GM19035 (cell line): ENCODE measurements around the gene ECEL1.
"Not testable (repeated sequence)": the region's sequence is repeated elsewhere in the genome, so short reads cannot be mapped to it uniquely, and the experiment has no call there.

Source experiments
- ATAC-seq: cut with Tn5 transposase; IDR thresholded peaks from one replicate; pipeline ENCODE4 v1.9.1; 2021; ENCODE audit not compliant: unreplicated experiment

Gene ECEL1

GRCh38 chr2:232460171-232460570, 27.5 kb downstream of the ECEL1 start:
- no peak for ATAC-seq

- no peak for ATAC-seq
These were observed 28.1 kb downstream of the ECEL1 start for GRCh38 chr2:232459419-232460035.

- ATAC-seq: no peak
These were observed 28.8 kb downstream of the ECEL1 start for GRCh38 chr2:232458661-232459418.

DNA sequence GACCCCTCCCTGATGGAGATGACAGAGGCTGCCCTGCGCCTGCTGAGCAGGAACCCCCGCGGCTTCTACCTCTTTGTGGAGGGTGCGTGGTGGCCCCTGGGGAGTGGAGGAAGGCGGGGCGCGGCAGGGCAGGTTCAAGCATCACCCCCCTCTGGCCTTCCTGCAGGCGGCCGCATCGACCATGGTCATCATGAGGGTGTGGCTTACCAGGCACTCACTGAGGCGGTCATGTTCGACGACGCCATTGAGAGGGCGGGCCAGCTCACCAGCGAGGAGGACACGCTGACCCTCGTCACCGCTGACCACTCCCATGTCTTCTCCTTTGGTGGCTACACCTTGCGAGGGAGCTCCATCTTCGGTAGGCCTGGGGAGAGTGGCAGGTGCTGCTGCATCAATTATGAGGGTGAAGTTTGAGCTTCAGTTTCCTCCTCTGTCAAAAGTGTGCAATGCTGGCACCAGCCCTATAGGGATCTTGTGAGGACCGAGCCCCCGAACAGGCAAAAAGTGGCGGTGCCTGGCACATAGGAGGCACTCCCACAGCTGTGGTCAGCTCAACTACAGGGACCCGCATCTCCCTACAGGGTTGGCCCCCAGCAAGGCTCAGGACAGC, 29.5 kb downstream of the ECEL1 start:
- no peak for ATAC-seq

- ATAC-seq: no peak
These were observed 30.3 kb downstream of the ECEL1 start for GRCh38 chr2:232457121-232458011.

DNA sequence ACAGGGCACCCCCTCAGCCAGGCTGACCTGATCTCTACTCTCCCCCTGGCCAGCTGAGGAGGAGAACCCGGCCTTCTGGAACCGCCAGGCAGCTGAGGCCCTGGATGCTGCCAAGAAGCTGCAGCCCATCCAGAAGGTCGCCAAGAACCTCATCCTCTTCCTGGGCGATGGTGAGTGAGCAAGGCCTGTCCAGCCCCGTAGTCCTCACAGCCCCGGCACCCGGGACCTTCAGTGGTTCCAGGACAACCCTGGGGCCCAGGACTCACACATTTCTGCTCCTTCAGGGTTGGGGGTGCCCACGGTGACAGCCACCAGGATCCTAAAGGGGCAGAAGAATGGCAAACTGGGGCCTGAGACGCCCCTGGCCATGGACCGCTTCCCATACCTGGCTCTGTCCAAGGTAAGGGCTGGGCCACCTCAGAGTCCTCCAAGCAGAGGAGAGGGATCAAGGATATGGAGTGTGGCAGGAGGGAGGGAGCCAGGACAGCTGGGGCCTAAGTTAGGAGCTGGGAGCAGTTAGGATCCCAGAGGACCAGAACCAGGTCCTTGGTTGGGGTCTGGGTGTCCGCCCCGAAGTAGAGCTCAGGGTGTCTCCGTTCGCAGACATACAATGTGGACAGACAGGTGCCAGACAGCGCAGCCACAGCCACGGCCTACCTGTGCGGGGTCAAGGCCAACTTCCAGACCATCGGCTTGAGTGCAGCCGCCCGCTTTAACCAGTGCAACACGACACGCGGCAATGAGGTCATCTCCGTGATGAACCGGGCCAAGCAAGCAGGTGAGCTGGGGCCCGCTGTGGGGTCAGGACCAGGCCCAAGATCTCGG, 31.1 kb downstream of the ECEL1 start:
- no peak for ATAC-seq

DNA sequence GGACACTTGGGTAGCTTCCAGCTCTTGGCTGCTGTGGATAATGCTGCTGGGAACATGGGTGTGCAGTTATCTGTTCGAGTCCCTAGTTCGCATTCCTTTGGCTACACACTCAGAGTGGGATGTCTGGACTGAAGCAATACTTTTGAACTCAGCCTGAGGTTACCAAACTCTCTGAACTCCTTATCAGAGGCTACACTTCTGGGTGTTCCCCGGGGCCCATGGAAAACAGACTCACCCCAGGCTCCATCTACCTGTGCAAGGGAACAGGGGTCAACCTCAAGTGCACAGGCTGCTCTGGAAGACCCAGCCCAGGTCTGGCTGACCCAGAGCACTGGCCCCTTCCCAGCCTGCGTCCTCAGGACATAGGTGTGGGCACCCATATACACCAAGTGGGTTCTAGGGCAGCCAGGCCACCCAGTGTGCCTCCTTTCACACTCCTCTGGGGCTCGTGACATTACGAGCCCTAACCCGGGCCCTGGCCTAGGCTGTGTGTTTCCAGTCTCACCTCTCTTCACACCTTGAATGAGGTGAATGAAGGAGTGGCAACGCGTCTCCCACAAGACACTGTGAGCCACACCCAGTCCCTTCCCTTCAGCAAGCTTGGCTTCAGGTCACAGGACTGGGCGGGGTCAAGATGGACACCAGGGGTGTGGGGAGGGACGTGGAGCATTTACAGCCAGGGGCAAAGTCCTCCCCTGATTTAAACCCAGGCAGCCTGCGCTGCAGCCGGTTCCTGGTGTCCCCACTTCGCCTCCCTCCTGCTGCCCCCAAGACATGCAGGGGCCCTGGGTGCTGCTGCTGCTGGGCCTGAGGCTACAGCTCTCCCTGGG, 32.0 kb downstream of the ECEL1 start, which contains the start of gene ALPI:
Gene ALPI, plus strand, starts transcription at position 728 of the 830 bp plus-strand sequence. Its CDS starts 47 bp downstream, at position 775.
- ATAC-seq: no peak

DNA sequence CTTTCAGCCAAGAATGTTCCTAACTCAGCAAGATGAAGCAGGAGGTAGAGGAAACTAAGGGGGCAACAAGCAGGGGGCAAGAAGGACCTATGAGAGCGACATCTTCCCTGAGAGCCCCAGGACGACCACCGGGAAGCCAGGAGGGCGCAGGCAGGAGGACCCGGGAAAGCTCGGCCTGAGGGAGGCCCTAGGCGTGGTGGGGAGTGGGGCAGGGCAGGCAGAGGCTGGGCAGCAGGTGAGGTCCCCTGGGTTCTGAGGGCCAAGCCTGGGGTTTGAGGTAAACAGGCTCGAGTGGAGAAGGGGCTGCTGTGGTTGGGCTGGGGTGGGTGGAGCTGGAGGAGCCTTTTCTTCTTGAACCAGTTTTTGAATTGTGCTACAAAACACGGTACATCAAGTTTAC, 33.0 kb downstream of the ECEL1 start:
- ATAC-seq: no peak

GRCh38 chr2:232451645-232452044, 36.0 kb downstream of the ECEL1 start:
- not testable (repeated sequence) for ATAC-seq

- no peak for ATAC-seq
These were observed 37.7 kb downstream of the ECEL1 start for GRCh38 chr2:232449964-232450363.

- ATAC-seq: no peak
These were observed 39.3 kb downstream of the ECEL1 start for GRCh38 chr2:232448304-232448690.

GRCh38 chr2:232447638-232448303, 39.9 kb downstream of the ECEL1 start:
- no peak for ATAC-seq

- ATAC-seq: no peak
These were observed 40.5 kb downstream of the ECEL1 start for GRCh38 chr2:232447091-232447620.

- ATAC-seq: not testable (repeated sequence)
These were observed 41.3 kb downstream of the ECEL1 start for GRCh38 chr2:232446266-232446777.

GRCh38 chr2:232445149-232445885, 42.3 kb downstream of the ECEL1 start:
- not testable (repeated sequence) for ATAC-seq

DNA sequence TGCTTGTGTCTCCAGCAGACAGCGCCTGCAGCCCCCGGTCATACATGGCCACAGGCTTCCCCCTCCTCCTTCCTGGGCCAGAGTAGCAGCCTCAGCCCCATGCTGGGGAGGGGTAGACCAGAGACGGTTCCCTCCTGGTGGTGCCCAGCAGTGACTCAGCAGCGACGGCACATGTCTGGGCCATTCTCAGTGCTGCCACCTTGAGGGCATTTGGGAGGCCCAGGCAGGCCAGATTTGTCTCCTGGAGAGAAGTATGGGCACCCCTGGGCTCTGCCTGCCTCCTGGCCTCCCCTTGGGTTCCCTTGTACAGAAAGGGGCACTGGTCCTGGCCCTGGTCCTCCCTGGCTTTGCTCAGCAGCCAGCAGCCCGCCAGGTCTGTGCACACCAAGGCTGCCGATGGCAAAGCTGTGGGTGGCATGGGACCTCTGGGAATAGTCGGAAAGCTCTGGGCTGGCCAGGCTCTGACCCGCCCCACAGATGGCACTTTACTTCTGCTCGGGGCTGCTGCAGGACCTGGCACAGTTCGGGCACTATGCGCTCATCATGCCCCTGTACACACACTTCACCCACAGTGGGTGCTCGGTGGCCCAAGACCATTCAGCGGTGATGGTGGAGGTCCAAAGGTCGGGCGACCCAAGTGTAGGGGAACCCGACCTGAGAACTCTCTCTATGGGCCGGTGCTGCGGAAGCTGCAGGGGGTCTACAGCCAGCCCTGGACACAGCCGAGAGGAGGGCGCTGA, 43.1 kb downstream of the ECEL1 start:
- no peak for ATAC-seq
